Fibroblast of skin of left biceps (primary cell): ENCODE results near the gene ILDR2.

Source experiments
- DNase-seq, 2 experiments: peaks; one replicate each; pipeline ENCODE4 v3.0.0-alpha.2; 2013; ENCODE audit warnings: low read depth in 2 of 2

The ILDR2 gene

DNA sequence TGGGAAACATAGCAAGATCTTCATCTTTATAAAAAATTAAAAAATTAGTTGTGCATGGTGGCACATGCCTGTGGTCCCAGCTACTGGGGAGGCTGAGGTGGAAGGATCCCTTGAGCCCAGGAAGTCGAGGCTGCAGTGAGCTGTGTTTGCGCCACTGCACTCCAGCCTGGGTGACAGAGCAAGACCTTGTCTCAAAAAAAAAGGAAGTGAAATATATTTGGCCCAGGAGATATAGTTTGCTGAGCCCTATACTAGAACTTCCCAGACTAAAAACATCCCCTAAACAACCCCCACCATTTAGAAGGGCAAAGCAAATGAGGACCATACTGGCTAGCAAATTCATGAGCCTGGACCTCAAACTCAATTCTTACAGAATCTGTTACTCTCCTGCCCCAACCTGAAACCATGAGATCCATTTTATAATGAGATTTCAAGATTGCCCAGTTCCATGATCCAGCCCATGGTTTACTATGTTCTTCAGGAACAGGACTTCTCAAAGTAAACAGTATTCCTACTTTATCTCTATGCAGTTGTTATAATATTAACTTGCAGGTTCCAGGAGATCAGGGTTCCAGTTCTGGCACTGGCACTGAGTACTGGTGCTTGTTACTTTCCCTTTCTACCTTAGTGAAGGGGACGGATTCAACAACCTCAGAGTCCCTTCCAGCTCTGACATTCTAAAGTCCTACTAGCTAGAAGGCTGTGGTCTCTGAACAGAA lies 50.4 kb downstream of the ILDR2 start:
- no peak for DNase-seq

- no peak for DNase-seq
These were observed 54.5 kb downstream of the ILDR2 start for GRCh38 chr1:166920561-166921475.

- no peak for DNase-seq
These were observed 56.4 kb downstream of the ILDR2 start for GRCh38 chr1:166918956-166919316.

DNA sequence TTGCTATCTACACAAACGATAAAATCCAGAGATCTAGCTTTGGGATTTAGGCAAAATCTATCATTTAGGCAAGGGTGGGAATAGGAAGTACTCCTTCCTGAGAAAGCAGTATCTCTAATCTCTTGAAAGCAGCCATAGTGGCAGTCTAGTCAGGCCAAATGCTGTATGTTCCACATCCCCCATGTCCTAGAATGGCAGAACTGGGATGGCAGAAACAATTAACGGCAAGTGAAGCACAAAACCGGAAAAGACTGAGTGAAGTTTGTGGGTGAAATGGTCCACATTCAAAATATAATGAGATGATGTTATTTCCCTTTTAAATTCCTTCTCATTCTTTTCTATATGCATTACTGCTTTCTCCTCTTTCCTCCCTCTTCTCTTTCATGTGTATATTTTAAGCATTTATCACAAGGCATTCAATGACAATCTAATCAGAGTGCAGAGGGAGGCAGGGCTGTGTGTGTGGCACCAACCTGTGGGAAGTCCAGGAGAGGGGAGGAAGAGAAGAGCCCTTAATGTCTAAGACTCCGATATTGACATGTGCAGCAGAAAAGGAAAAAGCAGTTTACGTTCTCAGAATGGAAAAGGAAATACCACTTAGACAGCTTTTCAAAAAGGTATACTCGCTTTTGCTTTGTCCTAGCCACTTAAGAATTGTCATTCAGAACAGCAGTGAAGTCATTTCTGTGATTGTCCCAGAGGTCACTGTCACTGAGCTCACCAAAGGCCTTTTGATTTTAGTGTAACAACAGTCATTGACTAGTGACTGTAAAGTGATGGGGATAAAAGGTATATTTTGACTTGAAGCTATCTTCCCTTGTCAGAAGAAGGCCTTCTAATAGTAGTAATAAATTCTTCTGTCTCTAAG lies 57.0 kb downstream of the ILDR2 start:
- DNase-seq = no peak

GRCh38 chr1:166915941-166916340 lies 59.4 kb downstream of the ILDR2 start:
- DNase-seq = no peak

- no peak for DNase-seq
These were observed 60.3 kb downstream of the ILDR2 start for GRCh38 chr1:166915042-166915441.

GRCh38 chr1:166914111-166914510 lies 61.2 kb downstream of the ILDR2 start:
- DNase-seq = no peak

GRCh38 chr1:166911624-166912023 lies 63.7 kb downstream of the ILDR2 start:
- DNase-seq = no peak

DNA sequence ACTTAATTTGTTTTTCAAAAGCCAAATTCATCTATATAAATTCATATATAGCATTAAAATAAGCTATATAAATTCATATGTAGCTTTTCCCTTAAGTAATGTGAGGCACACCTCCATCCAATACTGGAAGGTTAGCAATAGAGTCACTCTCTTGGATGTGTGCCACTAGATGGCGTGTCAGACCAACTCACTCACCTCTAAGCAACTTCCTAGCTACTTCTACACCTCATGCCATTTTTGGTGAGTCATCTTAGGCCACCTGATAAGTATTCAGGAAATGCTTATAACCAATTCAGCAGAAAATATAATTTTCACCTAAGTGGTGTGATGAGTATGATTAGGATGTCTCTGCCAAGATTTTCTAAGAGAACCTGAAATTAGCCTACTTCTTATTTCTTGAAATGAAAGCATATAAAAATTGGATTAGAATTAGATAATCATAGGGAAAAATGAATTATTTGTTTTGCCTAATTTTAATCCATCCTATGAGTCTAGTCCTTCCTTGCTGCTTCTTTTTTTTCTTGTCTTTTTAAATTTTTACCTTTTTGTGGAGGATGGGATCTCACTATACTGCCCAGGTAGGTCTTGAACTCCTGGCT lies 64.8 kb downstream of the ILDR2 start:
- peak in 1 of 2 experiments; percentile 44 for DNase-seq

GRCh38 chr1:166908942-166909341 lies 66.4 kb downstream of the ILDR2 start:
- DNase-seq = no peak

DNA sequence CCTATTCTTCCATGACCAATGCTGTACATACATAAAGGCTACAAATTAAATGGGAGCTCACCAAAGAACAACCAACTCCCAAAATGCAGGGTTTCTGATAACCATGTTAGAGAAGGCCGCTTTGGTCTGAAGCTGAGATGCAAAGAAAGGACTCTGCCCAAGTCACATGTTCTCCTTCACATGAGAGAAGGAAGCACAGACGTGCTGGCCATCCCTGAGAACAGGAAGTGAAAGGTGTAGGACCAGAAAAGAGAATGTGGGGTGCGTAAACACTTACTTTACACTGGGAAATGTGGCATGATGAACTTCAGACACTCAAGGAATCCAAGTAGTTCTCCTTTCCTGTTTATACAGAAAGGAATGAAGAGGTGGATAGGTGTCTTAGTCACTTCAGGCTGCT lies 67.6 kb downstream of the ILDR2 start:
- DNase-seq = no peak

DNA sequence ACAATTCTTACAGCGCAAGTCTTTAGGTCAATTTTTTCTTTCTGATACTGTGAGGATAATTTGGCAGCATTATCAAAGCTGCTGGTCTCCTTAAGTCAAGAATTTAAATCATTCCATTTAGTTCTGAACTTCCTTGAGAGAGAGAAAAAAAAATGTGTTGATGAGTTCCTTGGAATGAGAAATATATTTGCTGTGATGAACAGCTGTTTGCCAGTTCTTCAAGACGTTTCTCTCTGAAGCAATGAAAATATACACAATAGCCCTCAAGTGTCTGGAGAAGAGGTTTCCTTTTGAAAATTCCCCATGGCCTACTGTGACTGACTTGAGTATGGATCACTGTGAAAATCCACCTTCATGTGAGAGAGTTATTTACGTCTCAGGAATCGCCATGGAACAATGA lies 68.3 kb downstream of the ILDR2 start:
- no peak for DNase-seq

DNA sequence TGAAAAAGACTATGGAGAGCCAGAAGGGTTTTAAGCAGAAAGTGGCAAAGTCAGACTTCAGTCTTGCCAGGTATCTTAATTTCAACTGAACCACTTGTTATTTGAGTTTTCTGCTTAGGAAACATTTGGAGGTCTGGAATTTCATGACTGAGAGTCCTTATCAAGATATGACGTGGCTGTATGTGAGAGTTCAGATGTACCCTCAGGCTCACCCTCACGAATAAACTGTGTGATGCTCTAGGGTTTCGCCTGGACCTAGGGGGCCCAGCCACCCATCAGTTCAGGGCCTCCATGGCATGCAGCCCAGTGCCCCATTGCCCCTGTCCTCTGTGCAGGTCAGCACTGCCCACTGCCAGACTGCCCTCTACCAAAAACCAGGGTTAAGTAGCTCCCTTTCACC lies 68.7 kb downstream of the ILDR2 start:
- DNase-seq = no peak

DNA sequence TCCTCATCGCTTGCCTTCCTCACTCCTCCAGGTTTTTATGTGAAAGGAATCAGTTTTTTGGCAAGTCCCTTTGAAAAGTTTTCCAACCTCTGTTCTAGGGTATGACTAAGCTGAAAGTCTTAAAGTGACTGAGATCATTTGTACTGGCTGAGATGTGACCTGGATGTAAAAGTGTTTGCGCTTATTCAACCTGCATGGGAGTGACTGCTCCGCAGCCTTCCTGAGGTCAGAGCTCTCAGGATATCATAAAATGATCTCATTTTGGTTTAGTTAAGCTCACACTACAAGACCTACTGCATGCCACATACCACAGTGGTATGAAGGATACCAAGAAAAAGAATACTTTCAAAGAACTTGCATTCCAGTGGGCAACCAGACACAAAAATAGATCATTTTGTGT lies 69.4 kb downstream of the ILDR2 start:
- peak in 1 of 2 experiments; percentile 12 for DNase-seq

GRCh38 chr1:166905136-166905535 lies 70.2 kb downstream of the ILDR2 start:
- DNase-seq = no peak

DNA sequence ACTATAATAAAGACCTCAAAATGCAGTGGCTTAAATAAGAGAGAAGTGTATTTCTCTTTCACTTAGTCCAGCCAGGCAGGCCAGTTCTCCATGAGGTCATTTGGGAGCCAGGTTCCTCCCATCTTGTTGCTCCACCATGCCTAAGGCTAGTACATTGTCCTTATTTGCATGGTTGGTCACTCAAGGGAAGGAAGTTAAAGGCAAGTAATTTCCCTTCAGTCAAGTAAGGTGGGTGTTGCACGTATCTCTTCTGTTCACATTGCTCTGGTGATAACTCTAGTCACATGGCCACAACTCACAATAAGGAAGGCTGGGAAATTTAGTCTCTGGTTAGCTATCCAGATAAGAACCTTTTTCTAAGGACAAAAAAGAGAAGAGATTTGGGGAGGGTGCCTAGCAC lies 72.1 kb downstream of the ILDR2 start:
- no peak for DNase-seq

GRCh38 chr1:166902279-166902678 lies 73.1 kb downstream of the ILDR2 start:
- no peak for DNase-seq

DNA sequence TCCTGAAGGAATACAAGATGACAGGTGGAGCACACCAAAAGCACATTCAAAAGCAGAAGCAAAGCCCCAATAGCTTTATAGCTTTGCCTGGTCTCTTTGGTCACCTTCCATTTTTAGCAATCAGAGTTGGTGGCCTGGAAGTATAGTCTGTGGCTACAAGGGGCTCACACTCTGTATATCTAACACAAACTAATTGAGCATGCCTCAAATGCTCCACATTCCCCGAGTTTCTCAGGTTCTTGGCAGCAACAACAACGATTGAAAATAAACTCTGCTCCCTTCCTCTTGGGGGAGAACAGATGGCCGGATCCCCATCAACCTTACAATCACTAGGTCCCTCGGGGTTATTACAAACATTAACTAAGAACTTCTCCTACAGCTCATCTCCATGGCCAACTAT lies 74.4 kb downstream of the ILDR2 start:
- no peak for DNase-seq

DNA sequence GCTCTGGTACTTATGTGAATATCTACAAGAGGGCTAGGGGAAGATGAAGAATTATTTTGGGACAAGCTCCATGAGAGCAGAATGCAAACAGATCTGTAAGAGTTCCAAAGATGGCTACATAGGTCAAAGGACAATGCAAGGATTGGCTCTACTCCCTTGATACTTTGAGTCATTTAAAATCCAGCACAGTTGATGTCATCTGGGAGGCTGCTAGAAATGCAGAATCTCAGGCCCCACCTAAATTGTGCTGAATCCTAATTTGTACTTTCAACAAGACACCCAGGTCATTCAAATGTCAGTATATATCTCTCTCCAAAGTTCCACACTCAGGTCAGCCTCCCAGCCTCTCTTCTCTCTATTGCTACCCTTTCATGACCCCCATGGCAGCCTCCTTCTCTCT lies 75.6 kb downstream of the ILDR2 start:
- DNase-seq = no peak

- no peak for DNase-seq
These were observed 79.6 kb downstream of the ILDR2 start for GRCh38 chr1:166895766-166896165.

GRCh38 chr1:166889776-166890175 lies 85.6 kb downstream of the ILDR2 start:
- DNase-seq = no peak
